Upper lobe of left lung (tissue), 4 donors: Measurements from ENCODE around the gene SNHG17.

Experiments used
- POLR2A ChIP-seq, 4 donors: fragments of 450-650 bp; IDR thresholded peaks; one replicate each; pipeline ENCODE4 v1.5.1; 2016 to 2017; ENCODE audit warnings: antibody characterized with exemption in 4 of 4, mild to moderate bottlenecking in 2 of 4
- POLR2AphosphoS5 ChIP-seq, 2 donors: sonication (generic); formaldehyde crosslinking; IDR thresholded peaks; one replicate each; pipeline ENCODE4 v1.5.1; 2017; ENCODE audit warnings: antibody characterized with exemption in 2 of 2
- TF ChIP-seq, protein P1 (sequence below), 6 experiments: fragments of 450-650 bp in 4 of 6; fragments of 200-600 bp in 2 of 6; sonication (generic) in 2 of 6; IDR thresholded peaks; one replicate each; pipeline ENCODE4 v1.5.1; 2016 to 2019; ENCODE audit warnings: antibody characterized with exemption in 6 of 6

DNA sequence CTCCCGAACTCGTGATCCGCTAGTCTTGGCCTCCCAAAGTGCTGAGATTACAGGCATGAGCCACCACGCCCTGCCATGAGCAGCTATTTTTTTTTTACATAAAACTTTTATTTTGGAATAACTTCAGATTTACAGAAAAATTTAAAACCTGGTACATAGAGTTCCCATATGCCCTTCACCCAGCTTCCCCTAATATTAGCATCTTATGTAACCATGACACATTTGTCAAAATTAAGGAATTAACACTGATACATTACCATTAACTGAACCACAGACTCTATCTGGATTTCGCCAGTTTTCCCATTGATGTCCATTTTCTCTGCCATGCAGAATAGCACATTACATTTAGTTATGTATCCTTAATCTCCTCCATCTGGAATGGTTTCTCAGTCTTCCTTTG is 23.2 kb upstream of the SNHG17 start:
- TF ChIP-seq, protein P1, sequence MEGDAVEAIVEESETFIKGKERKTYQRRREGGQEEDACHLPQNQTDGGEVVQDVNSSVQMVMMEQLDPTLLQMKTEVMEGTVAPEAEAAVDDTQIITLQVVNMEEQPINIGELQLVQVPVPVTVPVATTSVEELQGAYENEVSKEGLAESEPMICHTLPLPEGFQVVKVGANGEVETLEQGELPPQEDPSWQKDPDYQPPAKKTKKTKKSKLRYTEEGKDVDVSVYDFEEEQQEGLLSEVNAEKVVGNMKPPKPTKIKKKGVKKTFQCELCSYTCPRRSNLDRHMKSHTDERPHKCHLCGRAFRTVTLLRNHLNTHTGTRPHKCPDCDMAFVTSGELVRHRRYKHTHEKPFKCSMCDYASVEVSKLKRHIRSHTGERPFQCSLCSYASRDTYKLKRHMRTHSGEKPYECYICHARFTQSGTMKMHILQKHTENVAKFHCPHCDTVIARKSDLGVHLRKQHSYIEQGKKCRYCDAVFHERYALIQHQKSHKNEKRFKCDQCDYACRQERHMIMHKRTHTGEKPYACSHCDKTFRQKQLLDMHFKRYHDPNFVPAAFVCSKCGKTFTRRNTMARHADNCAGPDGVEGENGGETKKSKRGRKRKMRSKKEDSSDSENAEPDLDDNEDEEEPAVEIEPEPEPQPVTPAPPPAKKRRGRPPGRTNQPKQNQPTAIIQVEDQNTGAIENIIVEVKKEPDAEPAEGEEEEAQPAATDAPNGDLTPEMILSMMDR (IDR thresholded peaks at IDR 0.05), result no peak
- TF ChIP-seq POLR2A (IDR thresholded peaks at IDR 0.05) (no peak), POLR2AphosphoS5 (IDR thresholded peaks at IDR 0.05) (no peak)
